HUES6 (cell line): ENCODE data around the gene MCRS1.
"Not testable (repeated sequence)": the region's sequence is repeated elsewhere in the genome, so short reads cannot be mapped to it uniquely, and the experiment has no call there.

Experiments used
- H3K27ac ChIP-seq: 2 replicates; pipeline ENCODE4 v1.7.0; 2013; ENCODE audit warnings: low read depth, mild to moderate bottlenecking, low read length, inconsistent platforms
- H3K27me3 ChIP-seq: 2 replicates; pipeline ENCODE4 v1.6.1; 2013; ENCODE audit warnings: low read length; ENCODE audit not compliant: control insufficient read depth, insufficient read depth
- H3K36me3 ChIP-seq: 2 replicates; pipeline ENCODE4 v1.6.1; 2013; ENCODE audit warnings: low read length; ENCODE audit not compliant: control insufficient read depth, insufficient read depth
- H3K4me1 ChIP-seq: 2 replicates; pipeline ENCODE4 v1.6.1; 2013; ENCODE audit warnings: low read length; ENCODE audit not compliant: control insufficient read depth, insufficient read depth
- H3K4me3 ChIP-seq: 2 replicates; pipeline ENCODE4 v1.5.1; 2013; ENCODE audit warnings: low read depth, low read length
- H3K9ac ChIP-seq: one replicate; pipeline ENCODE4 v1.6.1; 2013; ENCODE audit warnings: mild to moderate bottlenecking, low read length
- H3K9me3 ChIP-seq: 2 replicates; pipeline ENCODE4 v1.6.1; 2013; ENCODE audit warnings: low read depth, low read length; ENCODE audit not compliant: control insufficient read depth, insufficient read depth

Gene MCRS1

GRCh38 chr12:49527361-49528130, 40.4 kb downstream of the MCRS1 start:
- H3K9me3 ChIP-seq = no peaks in the 10 kb centered on the region
- H3K4me1 ChIP-seq = peaks cover 4% of the 10 kb centered on the region; the same call in 1 of the 2 replicates
- H3K9ac ChIP-seq = no peak overlapping the region
- H3K36me3 ChIP-seq = peaks cover 42% of the 10 kb centered on the region
- H3K4me3 ChIP-seq = no peak overlapping the region
- H3K27ac ChIP-seq = no peak overlapping the region
- H3K27me3 ChIP-seq = no peaks in the 10 kb centered on the region

- Histone ChIP-seq H3K36me3 (peaks cover 44% of the 10 kb centered on the region), H3K27ac (no peak overlapping the region), H3K27me3 (no peaks in the 10 kb centered on the region), H3K4me3 (no peak overlapping the region), H3K9me3 (no peaks in the 10 kb centered on the region), H3K9ac (no peak overlapping the region), H3K4me1 (peaks cover 4% of the 10 kb centered on the region; the same call in 1 of the 2 replicates)
Observed at GRCh38 chr12:49525942-49526341, 42.0 kb downstream of the MCRS1 start.

GRCh38 chr12:49524660-49525324, 43.1 kb downstream of the MCRS1 start:
- Histone ChIP-seq H3K4me3 (no peak overlapping the region), H3K36me3 (peaks cover 44% of the 10 kb centered on the region), H3K4me1 (peaks cover 4% of the 10 kb centered on the region; the same call in 1 of the 2 replicates), H3K27ac (no peak overlapping the region), H3K9me3 (no peaks in the 10 kb centered on the region), H3K9ac (no peak overlapping the region), H3K27me3 (no peaks in the 10 kb centered on the region)

GRCh38 chr12:49521389-49521788, 46.6 kb downstream of the MCRS1 start:
- Histone ChIP-seq H3K9ac (no peak overlapping the region), H3K4me1 (no peaks in the 10 kb centered on the region), H3K36me3 (peaks cover 38% of the 10 kb centered on the region), H3K27me3 (no peaks in the 10 kb centered on the region), H3K4me3 (no peak overlapping the region), H3K9me3 (no peaks in the 10 kb centered on the region), H3K27ac (no peak overlapping the region)

GRCh38 chr12:49519574-49519936, 48.4 kb downstream of the MCRS1 start:
- H3K9ac ChIP-seq = no peak overlapping the region
- no peak overlapping the region for H3K27ac ChIP-seq
- H3K36me3 ChIP-seq = peaks cover 21% of the 10 kb centered on the region
- H3K9me3 ChIP-seq = no peaks in the 10 kb centered on the region
- no peaks in the 10 kb centered on the region for H3K4me1 ChIP-seq
- no peak overlapping the region for H3K4me3 ChIP-seq
- H3K27me3 ChIP-seq = no peaks in the 10 kb centered on the region

GRCh38 chr12:49518914-49519573, 48.9 kb downstream of the MCRS1 start:
- Histone ChIP-seq H3K4me1 (no peaks in the 10 kb centered on the region), H3K36me3 (peaks cover 16% of the 10 kb centered on the region), H3K4me3 (no peak overlapping the region), H3K9me3 (no peaks in the 10 kb centered on the region), H3K9ac (no peak overlapping the region), H3K27ac (no peak overlapping the region), H3K27me3 (no peaks in the 10 kb centered on the region)

GRCh38 chr12:49515266-49515665, 52.7 kb downstream of the MCRS1 start:
- Histone ChIP-seq H3K4me1 (no peaks in the 10 kb centered on the region), H3K27me3 (no peaks in the 10 kb centered on the region), H3K36me3 (peaks cover 5% of the 10 kb centered on the region), H3K4me3 (no peak overlapping the region), H3K9me3 (no peaks in the 10 kb centered on the region), H3K9ac (no peak overlapping the region), H3K27ac (no peak overlapping the region)

GRCh38 chr12:49512546-49512945, 55.4 kb downstream of the MCRS1 start:
- Histone ChIP-seq H3K4me1 (no peaks in the 10 kb centered on the region), H3K27ac (no peak overlapping the region), H3K27me3 (no peaks in the 10 kb centered on the region), H3K9ac (no peak overlapping the region), H3K36me3 (peaks cover 5% of the 10 kb centered on the region; the same call in 1 of the 2 replicates), H3K9me3 (no peaks in the 10 kb centered on the region), H3K4me3 (no peak overlapping the region)

- H3K9me3 ChIP-seq = no peaks in the 10 kb centered on the region
- H3K9ac ChIP-seq = no peak overlapping the region
- no peaks in the 10 kb centered on the region; the same call in 1 of the 2 replicates for H3K36me3 ChIP-seq
- H3K4me3 ChIP-seq = no peak overlapping the region
- no peak overlapping the region for H3K27ac ChIP-seq
- no peaks in the 10 kb centered on the region for H3K4me1 ChIP-seq
- no peaks in the 10 kb centered on the region for H3K27me3 ChIP-seq
Observed at GRCh38 chr12:49511410-49511809, 56.5 kb downstream of the MCRS1 start.

GRCh38 chr12:49509681-49510080, 58.3 kb downstream of the MCRS1 start:
- H3K9me3 ChIP-seq, H3K4me1 ChIP-seq, H3K9ac ChIP-seq, H3K27ac ChIP-seq, H3K36me3 ChIP-seq, H3K27me3 ChIP-seq, H3K4me3 ChIP-seq: not testable (repeated sequence)
